ENCODE results near the gene DAZAP2.
"Not testable (repeated sequence)": the region's sequence is repeated elsewhere in the genome, so short reads cannot be mapped to it uniquely, and the experiment has no call there.

The DAZAP2 gene

GRCh38 chr12:51247523-51248206, 9.0 kb downstream of the DAZAP2 start:
- no peak for DNase-seq

GRCh38 chr12:51253276-51253675, 14.7 kb downstream of the DAZAP2 start:
- no peak for DNase-seq

- no peak for DNase-seq
These were observed 15.9 kb downstream of the DAZAP2 start for GRCh38 chr12:51254536-51254935.

- DNase-seq = not testable (repeated sequence)
These were observed 21.0 kb downstream of the DAZAP2 start for GRCh38 chr12:51259600-51259999.

GRCh38 chr12:51262758-51263177, 24.1 kb downstream of the DAZAP2 start:
- peak; percentile 41 to 53 for DNase-seq

GRCh38 chr12:51263341-51263740, 24.7 kb downstream of the DAZAP2 start:
- DNase-seq = no peak

- DNase-seq = no peak
These were observed 25.7 kb downstream of the DAZAP2 start for GRCh38 chr12:51264297-51264696.

GRCh38 chr12:51265024-51265423, 26.4 kb downstream of the DAZAP2 start:
- peak in 1 of 2 donors; percentile 60 for DNase-seq

- peak; percentile 52 to 69 for DNase-seq
These were observed 30.8 kb downstream of the DAZAP2 start for GRCh38 chr12:51269174-51270066.

GRCh38 chr12:51270067-51270950, 31.7 kb downstream of the DAZAP2 start, which contains the start of gene SMAGP:
SMAGP (minus strand) TSS chr12:51270415; CDS start chr12:51269278, 1,137 bp downstream.
- DNase-seq = peak; percentile 40 to 58

- DNase-seq = no peak
These were observed 32.4 kb downstream of the DAZAP2 start for GRCh38 chr12:51270951-51271518.

- not testable (repeated sequence) for DNase-seq
These were observed 34.2 kb downstream of the DAZAP2 start for GRCh38 chr12:51272810-51273209.

- no peak for DNase-seq
These were observed 36.5 kb downstream of the DAZAP2 start for GRCh38 chr12:51275088-51275487.

GRCh38 chr12:51281202-51281924, 42.7 kb downstream of the DAZAP2 start:
- no peak for DNase-seq

GRCh38 chr12:51285843-51286242, 47.2 kb downstream of the DAZAP2 start:
- no peak for DNase-seq

GRCh38 chr12:51291603-51292513, 53.2 kb downstream of the DAZAP2 start:
- DNase-seq = peak in 1 of 2 donors; percentile 38
